ENCODE data around the gene MLXIPL.

The MLXIPL gene

GRCh38 chr7:73623798-73624668 is at the start of gene MLXIPL:
MLXIPL (minus strand) TSS chr7:73624522; CDS start chr7:73624492, 30 bp downstream.
- Histone ChIP-seq H3K4me3 (IDR thresholded peaks at IDR 0.05; ENCODE audit: insufficient read depth, low read depth, low read length) (no peak within 1 kb of the TSS), H3K4me2 (no peak within 1 kb of the TSS), H3K9ac (no peak within 1 kb of the TSS), H3K36me3 (ENCODE audit: insufficient read depth) (no peaks in the 10 kb centered on the region), H4K20me1 (ENCODE audit: insufficient read depth) (no peaks in the 10 kb centered on the region), H2AFZ (ENCODE audit: low read depth) (no peak within 1 kb of the TSS), H3K27ac (no peak within 1 kb of the TSS), H3K27me3 (ENCODE audit: insufficient read depth, low read depth) (peaks cover 23% of the 10 kb centered on the region), H3K79me2 (ENCODE audit: insufficient read depth, low read depth) (no peaks in the 10 kb centered on the region), H3K4me1 (ENCODE audit: low read depth, poor library complexity, severe bottlenecking) (no peaks in the 10 kb centered on the region)
- TF ChIP-seq CTCF (conservative IDR thresholded peaks at IDR 0.05; ENCODE audit: low read depth, low read length): no peak

- no peaks in the 10 kb centered on the region for H3K79me2 ChIP-seq (ENCODE audit: insufficient read depth, low read depth)
- H3K36me3 ChIP-seq (ENCODE audit: insufficient read depth): no peaks in the 10 kb centered on the region
- H3K4me1 ChIP-seq (ENCODE audit: low read depth, poor library complexity, severe bottlenecking): peaks cover 3% of the 10 kb centered on the region
- H4K20me1 ChIP-seq (ENCODE audit: insufficient read depth): no peaks in the 10 kb centered on the region
- no peak overlapping the region for H2AFZ ChIP-seq (ENCODE audit: low read depth)
- H3K9ac ChIP-seq: no peak overlapping the region
- TF ChIP-seq CTCF (conservative IDR thresholded peaks at IDR 0.05; ENCODE audit: low read depth, low read length): no peak
- no peaks in the 10 kb centered on the region; the same call in 1 of the 2 replicates for H3K27me3 ChIP-seq (ENCODE audit: insufficient read depth, low read depth)
- H3K27ac ChIP-seq: no peak overlapping the region
- no peak overlapping the region for H3K4me2 ChIP-seq
- H3K4me3 ChIP-seq (IDR thresholded peaks at IDR 0.05; ENCODE audit: insufficient read depth, low read depth, low read length): no peak overlapping the region
Measured at GRCh38 chr7:73671857-73672445, 47.6 kb upstream of the MLXIPL start.

GRCh38 chr7:73671322-73671661 is 47.0 kb upstream of the MLXIPL start:
- Histone ChIP-seq H3K27ac (no peak overlapping the region), H3K27me3 (ENCODE audit: insufficient read depth, low read depth) (peaks cover 5% of the 10 kb centered on the region), H3K4me3 (IDR thresholded peaks at IDR 0.05; ENCODE audit: insufficient read depth, low read depth, low read length) (no peak overlapping the region), H2AFZ (ENCODE audit: low read depth) (no peak overlapping the region), H3K79me2 (ENCODE audit: insufficient read depth, low read depth) (no peaks in the 10 kb centered on the region), H4K20me1 (ENCODE audit: insufficient read depth) (no peaks in the 10 kb centered on the region), H3K36me3 (ENCODE audit: insufficient read depth) (no peaks in the 10 kb centered on the region), H3K4me2 (no peak overlapping the region), H3K4me1 (ENCODE audit: low read depth, poor library complexity, severe bottlenecking) (peaks cover 3% of the 10 kb centered on the region), H3K9ac (no peak overlapping the region)
- no peak for TF ChIP-seq CTCF (conservative IDR thresholded peaks at IDR 0.05; ENCODE audit: low read depth, low read length)

GRCh38 chr7:73669858-73670385 is 45.6 kb upstream of the MLXIPL start:
- H3K4me1 ChIP-seq (ENCODE audit: low read depth, poor library complexity, severe bottlenecking): peaks cover 3% of the 10 kb centered on the region
- H3K27me3 ChIP-seq (ENCODE audit: insufficient read depth, low read depth): peaks cover 16% of the 10 kb centered on the region
- H3K36me3 ChIP-seq (ENCODE audit: insufficient read depth): no peaks in the 10 kb centered on the region
- H3K9ac ChIP-seq: no peak overlapping the region
- no peaks in the 10 kb centered on the region for H4K20me1 ChIP-seq (ENCODE audit: insufficient read depth)
- H3K79me2 ChIP-seq (ENCODE audit: insufficient read depth, low read depth): no peaks in the 10 kb centered on the region
- no peak for TF ChIP-seq CTCF (conservative IDR thresholded peaks at IDR 0.05; ENCODE audit: low read depth, low read length)
- no peak overlapping the region for H3K4me3 ChIP-seq (IDR thresholded peaks at IDR 0.05; ENCODE audit: insufficient read depth, low read depth, low read length)
- H2AFZ ChIP-seq (ENCODE audit: low read depth): no peak overlapping the region
- H3K4me2 ChIP-seq: no peak overlapping the region
- no peak overlapping the region for H3K27ac ChIP-seq
